Measurements from ENCODE around the gene ADM5. TPM values are rescaled to one million over a fixed set of nuclear protein-coding genes. Genes with fewer than 3 reads are reported as not detected.
A peak's percentile ranks its signal among the peaks of the same experiment; 100 is the strongest.

ADM5 gene
- polyA plus RNA-seq, 1 donor from 2014 or later: 7.2 TPM

DNA sequence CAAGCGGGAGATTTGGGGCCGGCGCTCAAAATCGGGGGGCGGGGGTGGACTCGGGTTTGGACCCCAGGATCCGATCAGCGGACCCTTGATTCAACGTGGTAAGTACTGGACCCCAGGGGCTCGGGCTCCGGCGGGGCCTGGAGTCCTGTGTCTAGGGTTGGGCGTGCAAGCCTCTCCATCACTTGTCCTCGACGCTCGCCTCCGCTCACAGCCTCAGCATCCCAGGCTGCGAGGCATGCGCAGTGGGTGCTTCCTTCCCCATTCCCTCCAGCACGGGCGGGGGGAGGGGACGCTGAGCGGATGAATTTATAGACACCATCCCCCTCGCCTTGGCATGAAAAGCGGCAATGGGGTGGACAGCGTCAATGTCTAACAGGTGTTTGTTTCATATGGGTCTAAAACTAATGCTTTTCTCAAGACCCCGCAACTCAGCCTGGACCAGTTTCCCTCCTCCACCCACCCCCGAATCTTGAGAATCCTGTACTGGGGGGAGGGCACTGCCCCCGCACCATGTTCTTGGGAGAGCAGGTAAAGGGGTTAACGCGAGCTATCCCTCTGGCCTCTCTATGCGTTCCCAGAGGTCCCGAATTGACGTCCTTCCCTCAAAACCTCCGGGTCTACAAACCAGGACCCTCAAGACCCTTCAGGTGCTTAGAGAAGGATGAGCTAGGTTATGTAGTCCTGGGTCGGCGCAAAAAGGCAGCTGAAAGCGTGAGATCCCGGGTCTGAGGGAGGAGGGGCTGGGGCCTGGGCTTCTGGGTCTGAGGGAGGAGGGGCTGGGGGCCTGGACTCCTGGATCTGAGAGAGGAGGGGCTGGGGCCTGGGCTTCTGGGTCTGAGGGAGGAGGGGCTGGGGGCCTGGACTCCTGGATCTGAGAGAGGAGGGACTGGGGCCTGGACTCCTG is 2.1 kb downstream of the ADM5 start:
- H3K4me3 ChIP-seq (ENCODE audit: low read length): peak overlapping the region; percentile 71
- H3K79me2 ChIP-seq (replicated peaks; ENCODE audit: insufficient read depth, low read length): peaks cover 21% of the 10 kb centered on the region
- H4K20me1 ChIP-seq (ENCODE audit: insufficient read depth): no peaks in the 10 kb centered on the region
- peak overlapping the region; percentile 65 for H3K4me2 ChIP-seq (ENCODE audit: low read length)
- no peaks in the 10 kb centered on the region for H3K36me3 ChIP-seq (ENCODE audit: insufficient read depth, low read length)
- no peaks in the 10 kb centered on the region for H3K9me3 ChIP-seq (ENCODE audit: low read length)
- TF ChIP-seq RAD21 (conservative IDR thresholded peaks at IDR 0.05) (peak; percentile 38), EZH2 (IDR thresholded peaks at IDR 0.05; ENCODE audit: borderline replicate concordance, insufficient read depth, low read length, poor library complexity, severe bottlenecking) (no peak), TAF1 (IDR thresholded peaks at IDR 0.05; ENCODE audit: low read depth) (no peak), MXI1 (conservative IDR thresholded peaks at IDR 0.05; ENCODE audit: poor library complexity, severe bottlenecking) (peak; percentile 69), EP300 (conservative IDR thresholded peaks at IDR 0.05; ENCODE audit: poor library complexity, severe bottlenecking) (no peak), POLR2AphosphoS5 (IDR thresholded peaks at IDR 0.05) (peak; percentile 84)
- TF ChIP-seq, protein P1, sequence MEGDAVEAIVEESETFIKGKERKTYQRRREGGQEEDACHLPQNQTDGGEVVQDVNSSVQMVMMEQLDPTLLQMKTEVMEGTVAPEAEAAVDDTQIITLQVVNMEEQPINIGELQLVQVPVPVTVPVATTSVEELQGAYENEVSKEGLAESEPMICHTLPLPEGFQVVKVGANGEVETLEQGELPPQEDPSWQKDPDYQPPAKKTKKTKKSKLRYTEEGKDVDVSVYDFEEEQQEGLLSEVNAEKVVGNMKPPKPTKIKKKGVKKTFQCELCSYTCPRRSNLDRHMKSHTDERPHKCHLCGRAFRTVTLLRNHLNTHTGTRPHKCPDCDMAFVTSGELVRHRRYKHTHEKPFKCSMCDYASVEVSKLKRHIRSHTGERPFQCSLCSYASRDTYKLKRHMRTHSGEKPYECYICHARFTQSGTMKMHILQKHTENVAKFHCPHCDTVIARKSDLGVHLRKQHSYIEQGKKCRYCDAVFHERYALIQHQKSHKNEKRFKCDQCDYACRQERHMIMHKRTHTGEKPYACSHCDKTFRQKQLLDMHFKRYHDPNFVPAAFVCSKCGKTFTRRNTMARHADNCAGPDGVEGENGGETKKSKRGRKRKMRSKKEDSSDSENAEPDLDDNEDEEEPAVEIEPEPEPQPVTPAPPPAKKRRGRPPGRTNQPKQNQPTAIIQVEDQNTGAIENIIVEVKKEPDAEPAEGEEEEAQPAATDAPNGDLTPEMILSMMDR (IDR thresholded peaks at IDR 0.05; ENCODE audit: poor library complexity, severe bottlenecking): no peak
- peak overlapping the region; percentile 98 for H3K9ac ChIP-seq (ENCODE audit: low read length)
- no peaks in the 10 kb centered on the region for H3K9me2 ChIP-seq (ENCODE audit: insufficient read depth, low read length)
- peak overlapping the region; percentile 99 for H3K27ac ChIP-seq (ENCODE audit: low read length)
- no peak overlapping the region for H2AFZ ChIP-seq (ENCODE audit: low read depth, low read length)
- no peaks in the 10 kb centered on the region for H3K27me3 ChIP-seq (ENCODE audit: insufficient read depth, low read depth, low read length)
- H3F3A ChIP-seq (ENCODE audit: insufficient read depth, low read length, poor library complexity, severe bottlenecking): no peaks in the 10 kb centered on the region

DNA sequence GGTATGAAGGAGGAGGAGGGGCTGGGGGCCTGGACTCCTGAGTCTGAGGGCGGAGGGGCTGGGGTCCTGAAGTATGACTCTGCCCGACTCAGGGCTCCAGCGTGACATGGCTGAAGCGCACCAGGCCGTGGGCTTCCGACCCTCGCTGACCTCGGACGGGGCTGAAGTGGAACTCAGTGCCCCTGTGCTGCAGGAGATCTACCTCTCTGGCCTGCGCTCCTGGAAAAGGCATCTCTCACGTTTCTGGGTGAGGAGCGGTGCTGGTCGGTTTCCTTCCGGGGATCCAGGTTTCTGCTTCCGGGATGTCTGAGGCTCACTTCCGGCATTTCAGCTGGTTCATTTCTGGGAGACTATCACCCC is 2.7 kb downstream of the ADM5 start:
- Histone ChIP-seq H2AFZ (ENCODE audit: low read depth, low read length) (no peak overlapping the region), H3K27me3 (ENCODE audit: insufficient read depth, low read depth, low read length) (no peaks in the 10 kb centered on the region), H3K27ac (ENCODE audit: low read length) (peak overlapping the region; percentile 99), H3K4me3 (ENCODE audit: low read length) (peak overlapping the region; percentile 71), H3K4me2 (ENCODE audit: low read length) (peak overlapping the region; percentile 65), H4K20me1 (ENCODE audit: insufficient read depth) (no peaks in the 10 kb centered on the region), H3F3A (ENCODE audit: insufficient read depth, low read length, poor library complexity, severe bottlenecking) (no peaks in the 10 kb centered on the region), H3K36me3 (ENCODE audit: insufficient read depth, low read length) (peaks cover 4% of the 10 kb centered on the region), H3K9ac (ENCODE audit: low read length) (peak overlapping the region; percentile 98), H3K9me3 (ENCODE audit: low read length) (no peaks in the 10 kb centered on the region), H3K79me2 (replicated peaks; ENCODE audit: insufficient read depth, low read length) (peaks cover 21% of the 10 kb centered on the region), H3K9me2 (ENCODE audit: insufficient read depth, low read length) (no peaks in the 10 kb centered on the region)
- TF ChIP-seq POLR2AphosphoS5 (IDR thresholded peaks at IDR 0.05) (no peak), EZH2 (IDR thresholded peaks at IDR 0.05; ENCODE audit: borderline replicate concordance, insufficient read depth, low read length, poor library complexity, severe bottlenecking) (no peak), TAF1 (IDR thresholded peaks at IDR 0.05; ENCODE audit: low read depth) (no peak), MXI1 (conservative IDR thresholded peaks at IDR 0.05; ENCODE audit: poor library complexity, severe bottlenecking) (no peak), RAD21 (conservative IDR thresholded peaks at IDR 0.05) (no peak)
- TF ChIP-seq, protein P2, sequence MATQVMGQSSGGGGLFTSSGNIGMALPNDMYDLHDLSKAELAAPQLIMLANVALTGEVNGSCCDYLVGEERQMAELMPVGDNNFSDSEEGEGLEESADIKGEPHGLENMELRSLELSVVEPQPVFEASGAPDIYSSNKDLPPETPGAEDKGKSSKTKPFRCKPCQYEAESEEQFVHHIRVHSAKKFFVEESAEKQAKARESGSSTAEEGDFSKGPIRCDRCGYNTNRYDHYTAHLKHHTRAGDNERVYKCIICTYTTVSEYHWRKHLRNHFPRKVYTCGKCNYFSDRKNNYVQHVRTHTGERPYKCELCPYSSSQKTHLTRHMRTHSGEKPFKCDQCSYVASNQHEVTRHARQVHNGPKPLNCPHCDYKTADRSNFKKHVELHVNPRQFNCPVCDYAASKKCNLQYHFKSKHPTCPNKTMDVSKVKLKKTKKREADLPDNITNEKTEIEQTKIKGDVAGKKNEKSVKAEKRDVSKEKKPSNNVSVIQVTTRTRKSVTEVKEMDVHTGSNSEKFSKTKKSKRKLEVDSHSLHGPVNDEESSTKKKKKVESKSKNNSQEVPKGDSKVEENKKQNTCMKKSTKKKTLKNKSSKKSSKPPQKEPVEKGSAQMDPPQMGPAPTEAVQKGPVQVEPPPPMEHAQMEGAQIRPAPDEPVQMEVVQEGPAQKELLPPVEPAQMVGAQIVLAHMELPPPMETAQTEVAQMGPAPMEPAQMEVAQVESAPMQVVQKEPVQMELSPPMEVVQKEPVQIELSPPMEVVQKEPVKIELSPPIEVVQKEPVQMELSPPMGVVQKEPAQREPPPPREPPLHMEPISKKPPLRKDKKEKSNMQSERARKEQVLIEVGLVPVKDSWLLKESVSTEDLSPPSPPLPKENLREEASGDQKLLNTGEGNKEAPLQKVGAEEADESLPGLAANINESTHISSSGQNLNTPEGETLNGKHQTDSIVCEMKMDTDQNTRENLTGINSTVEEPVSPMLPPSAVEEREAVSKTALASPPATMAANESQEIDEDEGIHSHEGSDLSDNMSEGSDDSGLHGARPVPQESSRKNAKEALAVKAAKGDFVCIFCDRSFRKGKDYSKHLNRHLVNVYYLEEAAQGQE (IDR thresholded peaks at IDR 0.05; ENCODE audit: borderline replicate concordance): no peak
- TF ChIP-seq, protein P1 (IDR thresholded peaks at IDR 0.05; ENCODE audit: poor library complexity, severe bottlenecking): no peak

All from neural cell (in vitro differentiated cells).